ENCODE results near the gene DDX21.
"Not testable (repeated sequence)": the region's sequence is repeated elsewhere in the genome, so short reads cannot be mapped to it uniquely, and the experiment has no call there.

Gene DDX21

GRCh38 chr10:68955832-68956532 lies at the start of gene DDX21:
TSS of gene DDX21 (plus strand) at chr10:68956170. CDS start at chr10:68956226, 56 bp downstream.
- Histone ChIP-seq H3K9ac (peak within 1 kb of the TSS; percentile 100), H3K36me3 (ENCODE audit: insufficient read depth) (peaks cover 13% of the 10 kb centered on the region; the same call in 1 of the 2 replicates), H4K20me1 (ENCODE audit: insufficient read depth) (peaks cover 28% of the 10 kb centered on the region), H3K27ac (peak within 1 kb of the TSS; percentile 91), H3K4me3 (IDR thresholded peaks at IDR 0.05; ENCODE audit: insufficient read depth, low read depth, low read length) (no peak within 1 kb of the TSS), H3K79me2 (ENCODE audit: insufficient read depth, low read depth) (peaks cover 51% of the 10 kb centered on the region), H3K4me2 (peak within 1 kb of the TSS; percentile 95), H3K4me1 (ENCODE audit: low read depth, poor library complexity, severe bottlenecking) (peaks cover 41% of the 10 kb centered on the region), H3K27me3 (ENCODE audit: insufficient read depth, low read depth) (no peaks in the 10 kb centered on the region), H2AFZ (ENCODE audit: low read depth) (peak within 1 kb of the TSS; percentile 80)
- peak; percentile 89 for TF ChIP-seq CTCF (conservative IDR thresholded peaks at IDR 0.05; ENCODE audit: low read depth, low read length)

- Histone ChIP-seq H3K4me2 (no peak overlapping the region), H3K36me3 (ENCODE audit: insufficient read depth) (no peaks in the 10 kb centered on the region), H3K27ac (no peak overlapping the region), H3K27me3 (ENCODE audit: insufficient read depth, low read depth) (no peaks in the 10 kb centered on the region), H4K20me1 (ENCODE audit: insufficient read depth) (no peaks in the 10 kb centered on the region), H2AFZ (ENCODE audit: low read depth) (no peak overlapping the region), H3K79me2 (ENCODE audit: insufficient read depth, low read depth) (no peaks in the 10 kb centered on the region), H3K4me3 (IDR thresholded peaks at IDR 0.05; ENCODE audit: insufficient read depth, low read depth, low read length) (no peak overlapping the region), H3K4me1 (ENCODE audit: low read depth, poor library complexity, severe bottlenecking) (no peaks in the 10 kb centered on the region), H3K9ac (no peak overlapping the region)
- no peak for TF ChIP-seq CTCF (conservative IDR thresholded peaks at IDR 0.05; ENCODE audit: low read depth, low read length)
These were observed 31.4 kb upstream of the DDX21 start for GRCh38 chr10:68924593-68924992.

GRCh38 chr10:68925489-68925888 lies 30.5 kb upstream of the DDX21 start:
- Histone ChIP-seq H3K27ac (no peak overlapping the region), H3K79me2 (ENCODE audit: insufficient read depth, low read depth) (no peaks in the 10 kb centered on the region), H3K9ac (no peak overlapping the region), H3K4me1 (ENCODE audit: low read depth, poor library complexity, severe bottlenecking) (no peaks in the 10 kb centered on the region), H3K4me3 (IDR thresholded peaks at IDR 0.05; ENCODE audit: insufficient read depth, low read depth, low read length) (no peak overlapping the region), H3K36me3 (ENCODE audit: insufficient read depth) (no peaks in the 10 kb centered on the region), H4K20me1 (ENCODE audit: insufficient read depth) (no peaks in the 10 kb centered on the region), H3K4me2 (no peak overlapping the region), H3K27me3 (ENCODE audit: insufficient read depth, low read depth) (no peaks in the 10 kb centered on the region), H2AFZ (ENCODE audit: low read depth) (no peak overlapping the region)
- no peak for TF ChIP-seq CTCF (conservative IDR thresholded peaks at IDR 0.05; ENCODE audit: low read depth, low read length)

- H3K4me1 ChIP-seq (ENCODE audit: low read depth, poor library complexity, severe bottlenecking); H3K36me3 ChIP-seq (ENCODE audit: insufficient read depth); H2AFZ ChIP-seq (ENCODE audit: low read depth); H3K4me2 ChIP-seq; H3K9ac ChIP-seq; H3K79me2 ChIP-seq (ENCODE audit: insufficient read depth, low read depth); H3K27ac ChIP-seq; H3K27me3 ChIP-seq (ENCODE audit: insufficient read depth, low read depth); H3K4me3 ChIP-seq (IDR thresholded peaks at IDR 0.05; ENCODE audit: insufficient read depth, low read depth, low read length); H4K20me1 ChIP-seq (ENCODE audit: insufficient read depth): not testable (repeated sequence)
These were observed 26.8 kb upstream of the DDX21 start for GRCh38 chr10:68929157-68929556.

GRCh38 chr10:68929888-68930287 lies 26.1 kb upstream of the DDX21 start:
- not testable (repeated sequence) for H3K79me2 ChIP-seq (ENCODE audit: insufficient read depth, low read depth); H2AFZ ChIP-seq (ENCODE audit: low read depth)

GRCh38 chr10:68932860-68933259 lies 23.1 kb upstream of the DDX21 start:
- not testable (repeated sequence) for H2AFZ ChIP-seq (ENCODE audit: low read depth); H3K4me1 ChIP-seq (ENCODE audit: low read depth, poor library complexity, severe bottlenecking); H4K20me1 ChIP-seq (ENCODE audit: insufficient read depth); H3K79me2 ChIP-seq (ENCODE audit: insufficient read depth, low read depth); H3K27me3 ChIP-seq (ENCODE audit: insufficient read depth, low read depth); H3K4me2 ChIP-seq; H3K27ac ChIP-seq; H3K9ac ChIP-seq; H3K36me3 ChIP-seq (ENCODE audit: insufficient read depth); H3K4me3 ChIP-seq (IDR thresholded peaks at IDR 0.05; ENCODE audit: insufficient read depth, low read depth, low read length)

More at GRCh38 chr10:68929888-68930287, 26.1 kb upstream of the DDX21 start:
- not testable (repeated sequence) for H3K27me3 ChIP-seq (ENCODE audit: insufficient read depth, low read depth); H3K4me3 ChIP-seq (IDR thresholded peaks at IDR 0.05; ENCODE audit: insufficient read depth, low read depth, low read length); H3K4me2 ChIP-seq; H3K4me1 ChIP-seq (ENCODE audit: low read depth, poor library complexity, severe bottlenecking); H3K36me3 ChIP-seq (ENCODE audit: insufficient read depth); H3K27ac ChIP-seq; H3K9ac ChIP-seq; H4K20me1 ChIP-seq (ENCODE audit: insufficient read depth)
